Effector memory CD8-positive, alpha-beta T cell (primary cell): ENCODE data around the gene ACACB.

Source experiments
- ATAC-seq: fragments of 150-1000 bp; cut with Tn5 transposase; replicated peaks from 2 replicates; pipeline ENCODE4 v1.10.0; 2021; ENCODE audit warnings: mild to moderate bottlenecking, moderate library complexity
- DNase-seq, 3 experiments: peaks; one replicate each; pipeline ENCODE4 v3.0.0; 2021
- H3K27ac Mint-ChIP-seq, 2 donors: one replicate each; pipeline ENCODE4 v1.8.0; 2022; ENCODE audit warnings: mild to moderate bottlenecking in 2 of 2, mixed read lengths in 2 of 2, moderate library complexity in 2 of 2
- H3K27me3 Mint-ChIP-seq, 2 donors: one replicate each; pipeline ENCODE4 v1.8.0; 2022; ENCODE audit warnings: mixed read lengths in 2 of 2
- H3K36me3 Mint-ChIP-seq: one replicate; pipeline ENCODE4 v1.8.0; 2022; ENCODE audit warnings: mild to moderate bottlenecking, moderate library complexity, mixed read lengths; ENCODE audit not compliant: insufficient read depth
- H3K4me1 Mint-ChIP-seq, 2 donors: one replicate each; pipeline ENCODE4 v1.8.0; 2022; ENCODE audit warnings: low read depth in 2 of 2, mixed read lengths in 2 of 2
- H3K4me3 Mint-ChIP-seq, 2 donors: one replicate each; pipeline ENCODE4 v1.8.0; 2022; ENCODE audit warnings: mild to moderate bottlenecking in 2 of 2, mixed read lengths in 2 of 2, moderate library complexity in 2 of 2
- H3K9me3 Mint-ChIP-seq, 2 donors: one replicate each; pipeline ENCODE4 v1.8.0; 2022; ENCODE audit warnings: mixed read lengths in 2 of 2

The ACACB gene

DNA sequence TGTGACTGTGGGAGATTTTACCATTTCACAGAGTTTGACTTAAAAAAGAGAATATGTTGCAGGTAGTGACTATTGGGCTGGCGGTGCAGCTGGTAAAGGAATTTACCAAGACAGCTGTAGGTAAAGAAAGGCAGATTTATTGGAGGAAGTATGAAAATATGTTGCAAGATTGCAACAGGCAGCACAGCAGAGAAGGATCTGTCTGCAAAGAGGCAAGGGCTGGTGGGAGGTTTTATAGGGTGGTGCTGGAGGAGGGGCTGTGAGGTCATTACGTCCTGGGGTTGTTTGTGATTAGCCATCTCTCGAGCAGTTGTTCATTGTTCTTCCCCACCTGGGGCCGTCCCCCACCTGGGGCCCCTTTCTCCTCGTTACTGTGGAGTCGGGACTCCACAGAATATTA lies 62.1 kb downstream of the ACACB start:
- H3K27ac Mint-ChIP-seq: no peak overlapping the region
- H3K4me3 Mint-ChIP-seq: no peak overlapping the region
- no peaks in the 10 kb centered on the region for H3K9me3 Mint-ChIP-seq
- peaks cover 18% of the 10 kb centered on the region for H3K36me3 Mint-ChIP-seq
- no peaks in the 10 kb centered on the region for H3K4me1 Mint-ChIP-seq
- no peak for DNase-seq
- H3K27me3 Mint-ChIP-seq: no peaks in the 10 kb centered on the region
- ATAC-seq: no peak

DNA sequence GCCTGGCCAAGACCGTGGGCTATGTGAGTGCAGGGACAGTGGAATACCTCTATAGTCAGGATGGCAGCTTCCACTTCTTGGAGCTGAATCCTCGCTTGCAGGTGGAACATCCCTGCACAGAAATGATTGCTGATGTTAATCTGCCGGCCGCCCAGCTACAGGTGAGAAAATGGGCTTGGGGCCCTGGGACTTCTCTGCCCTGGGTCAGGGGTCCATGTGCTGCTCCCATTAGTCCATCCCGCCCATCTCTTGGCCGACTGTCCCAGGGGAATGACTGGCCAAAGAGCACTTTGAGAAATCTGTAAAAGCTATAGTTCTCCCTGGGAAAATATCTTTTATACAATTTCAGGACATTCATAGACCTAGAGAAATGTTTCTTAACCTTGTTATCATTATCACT lies 63.5 kb downstream of the ACACB start:
- peaks cover 21% of the 10 kb centered on the region for H3K36me3 Mint-ChIP-seq

GRCh38 chr12:109182041-109182839 lies 65.9 kb downstream of the ACACB start:
- ATAC-seq (no peak), DNase-seq (no peak)
- Mint-ChIP-seq H3K4me1 (no peaks in the 10 kb centered on the region), H3K27ac (no peak overlapping the region), H3K36me3 (peaks cover 32% of the 10 kb centered on the region), H3K9me3 (no peaks in the 10 kb centered on the region), H3K4me3 (no peak overlapping the region), H3K27me3 (no peaks in the 10 kb centered on the region)

More for the DNA sequence above, 63.5 kb downstream of the ACACB start:
- Mint-ChIP-seq H3K4me1 (no peaks in the 10 kb centered on the region), H3K27ac (no peak overlapping the region), H3K9me3 (no peaks in the 10 kb centered on the region), H3K4me3 (no peak overlapping the region), H3K27me3 (no peaks in the 10 kb centered on the region)
- DNase-seq (no peak), ATAC-seq (no peak)

DNA sequence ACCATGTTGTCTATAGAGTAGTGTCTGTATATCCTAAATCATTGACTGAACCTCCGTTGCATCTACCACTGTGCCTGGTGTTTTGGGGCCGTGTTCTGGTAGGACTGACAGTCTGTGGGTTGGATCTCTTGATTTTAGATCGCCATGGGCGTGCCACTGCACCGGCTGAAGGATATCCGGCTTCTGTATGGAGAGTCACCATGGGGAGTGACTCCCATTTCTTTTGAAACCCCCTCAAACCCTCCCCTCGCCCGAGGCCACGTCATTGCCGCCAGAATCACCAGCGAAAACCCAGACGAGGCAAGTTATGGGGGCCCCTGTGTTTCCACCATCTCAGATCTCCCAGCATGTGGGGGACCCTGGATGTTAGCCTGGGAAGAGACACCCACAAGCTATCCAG lies 69.1 kb downstream of the ACACB start:
- Mint-ChIP-seq H3K36me3 (peaks cover 25% of the 10 kb centered on the region), H3K9me3 (no peaks in the 10 kb centered on the region), H3K4me1 (no peaks in the 10 kb centered on the region), H3K4me3 (no peak overlapping the region), H3K27ac (no peak overlapping the region), H3K27me3 (no peaks in the 10 kb centered on the region)
- DNase-seq: no peak
- ATAC-seq: no peak

GRCh38 chr12:109186993-109187653 lies 70.7 kb downstream of the ACACB start:
- Mint-ChIP-seq H3K27ac (no peak overlapping the region), H3K4me3 (no peak overlapping the region), H3K27me3 (no peaks in the 10 kb centered on the region), H3K9me3 (no peaks in the 10 kb centered on the region), H3K4me1 (no peaks in the 10 kb centered on the region), H3K36me3 (peaks cover 20% of the 10 kb centered on the region)
- DNase-seq (no peak), ATAC-seq (no peak)

DNA sequence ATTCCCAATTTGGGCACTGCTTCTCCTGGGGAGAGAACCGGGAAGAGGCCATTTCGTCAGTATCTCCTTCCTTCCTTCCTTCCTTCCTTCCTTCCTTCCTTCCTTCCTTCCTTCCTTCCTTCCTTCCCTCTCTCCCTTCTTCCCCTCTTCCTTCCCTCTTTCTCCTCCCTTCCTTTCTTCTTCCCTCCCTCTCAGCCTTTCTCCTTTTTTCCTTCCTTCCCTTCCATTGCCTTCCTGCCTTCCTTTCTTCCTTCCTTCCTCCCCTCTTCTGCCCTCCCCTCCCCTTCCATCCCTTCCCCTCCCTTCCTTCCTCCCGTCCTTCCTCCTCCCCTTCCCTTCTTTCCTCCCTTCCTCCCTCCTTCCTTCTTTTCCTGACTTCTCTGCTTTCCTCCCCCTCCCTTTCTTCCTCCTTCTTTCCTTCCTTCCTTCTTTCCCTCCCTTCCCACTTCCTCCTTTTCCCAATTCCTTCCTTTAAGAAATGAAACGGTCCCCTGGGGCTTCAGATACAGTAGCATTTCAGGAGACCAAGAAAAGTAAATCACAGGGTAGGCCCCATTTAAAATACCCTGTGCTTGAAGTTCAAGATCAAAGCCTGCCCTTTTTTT lies 71.8 kb downstream of the ACACB start:
- Mint-ChIP-seq H3K4me1 (no peaks in the 10 kb centered on the region), H3K27ac (no peak overlapping the region), H3K9me3 (no peaks in the 10 kb centered on the region), H3K27me3 (no peaks in the 10 kb centered on the region), H3K36me3 (peaks cover 20% of the 10 kb centered on the region), H3K4me3 (no peak overlapping the region)
- DNase-seq (no peak), ATAC-seq (no peak)

DNA sequence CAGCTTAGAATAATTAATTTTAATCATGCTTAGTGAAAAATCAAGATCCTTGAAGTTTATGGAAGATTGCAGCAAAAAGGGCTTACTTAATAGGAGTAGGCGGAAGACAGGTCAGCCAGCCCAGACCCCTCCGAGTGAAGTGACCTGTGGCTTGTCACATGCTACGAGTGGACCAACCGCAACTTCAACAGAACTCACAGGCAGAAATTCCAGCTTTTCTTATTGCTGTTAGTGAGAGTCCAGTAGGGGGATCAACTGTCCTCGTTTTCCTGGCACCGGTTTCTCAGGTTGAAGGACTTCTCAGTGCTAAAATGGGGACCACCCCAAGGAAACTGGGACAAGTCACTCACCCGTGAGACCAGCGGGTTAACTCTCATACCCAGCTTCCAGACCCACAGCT lies 72.9 kb downstream of the ACACB start:
- Mint-ChIP-seq H3K36me3 (peaks cover 17% of the 10 kb centered on the region), H3K4me3 (no peak overlapping the region), H3K9me3 (no peaks in the 10 kb centered on the region), H3K27ac (no peak overlapping the region), H3K4me1 (no peaks in the 10 kb centered on the region), H3K27me3 (no peaks in the 10 kb centered on the region)
- ATAC-seq (no peak), DNase-seq (no peak)

GRCh38 chr12:109191621-109192250 lies 75.3 kb downstream of the ACACB start:
- no peak overlapping the region for H3K4me3 Mint-ChIP-seq
- no peaks in the 10 kb centered on the region for H3K27me3 Mint-ChIP-seq
- no peak for DNase-seq
- ATAC-seq: no peak
- H3K9me3 Mint-ChIP-seq: no peaks in the 10 kb centered on the region
- H3K27ac Mint-ChIP-seq: no peak overlapping the region
- H3K4me1 Mint-ChIP-seq: no peaks in the 10 kb centered on the region
- peaks cover 5% of the 10 kb centered on the region for H3K36me3 Mint-ChIP-seq

DNA sequence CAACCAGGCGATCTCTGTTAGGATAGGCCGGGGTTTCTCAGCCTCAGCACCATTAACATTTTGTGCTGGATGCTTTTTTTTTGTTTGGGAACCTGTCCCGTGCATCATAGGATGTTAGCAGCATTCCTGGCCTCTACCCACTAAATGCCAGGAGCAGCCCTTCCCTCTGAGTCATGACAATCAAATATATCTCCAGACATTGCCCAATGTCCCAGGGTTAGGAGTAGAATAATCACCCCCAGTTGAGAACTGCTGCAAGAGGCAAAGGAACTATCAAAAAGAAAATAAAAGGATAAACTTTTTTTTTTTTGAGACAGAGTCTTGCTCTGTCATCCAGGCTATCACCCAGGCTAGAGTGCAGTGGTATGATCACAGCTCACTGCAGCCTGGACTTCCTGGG lies 76.0 kb downstream of the ACACB start:
- Mint-ChIP-seq H3K9me3 (no peaks in the 10 kb centered on the region), H3K4me1 (no peaks in the 10 kb centered on the region), H3K27ac (no peak overlapping the region), H3K4me3 (no peak overlapping the region), H3K27me3 (no peaks in the 10 kb centered on the region), H3K36me3 (peaks cover 4% of the 10 kb centered on the region)
- no peak for ATAC-seq
- DNase-seq: no peak

DNA sequence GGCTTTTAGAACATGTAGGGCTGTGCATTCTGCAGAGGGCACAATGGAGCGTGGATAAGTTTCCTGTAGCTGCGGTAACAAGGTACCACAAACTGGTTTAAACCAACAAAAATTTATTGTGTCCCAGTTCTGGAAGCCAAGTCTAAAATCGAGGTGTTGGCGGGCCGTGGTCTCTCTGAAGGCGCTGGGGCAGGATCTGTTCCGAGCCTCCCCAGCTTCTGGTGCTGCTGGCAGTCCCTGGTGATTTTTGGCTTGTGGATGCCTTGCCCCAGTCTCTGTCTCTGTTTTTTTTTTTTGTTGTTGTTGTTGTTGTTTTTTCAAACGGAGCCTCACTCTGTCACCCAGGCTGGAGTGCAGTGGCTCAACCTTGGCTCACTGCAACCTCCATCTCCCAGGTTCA lies 77.5 kb downstream of the ACACB start:
- H3K27me3 Mint-ChIP-seq: no peaks in the 10 kb centered on the region
- ATAC-seq: no peak
- no peak for DNase-seq
- no peak overlapping the region for H3K27ac Mint-ChIP-seq
- no peaks in the 10 kb centered on the region for H3K9me3 Mint-ChIP-seq
- no peak overlapping the region for H3K4me3 Mint-ChIP-seq
- no peaks in the 10 kb centered on the region for H3K4me1 Mint-ChIP-seq
- H3K36me3 Mint-ChIP-seq: no peaks in the 10 kb centered on the region

DNA sequence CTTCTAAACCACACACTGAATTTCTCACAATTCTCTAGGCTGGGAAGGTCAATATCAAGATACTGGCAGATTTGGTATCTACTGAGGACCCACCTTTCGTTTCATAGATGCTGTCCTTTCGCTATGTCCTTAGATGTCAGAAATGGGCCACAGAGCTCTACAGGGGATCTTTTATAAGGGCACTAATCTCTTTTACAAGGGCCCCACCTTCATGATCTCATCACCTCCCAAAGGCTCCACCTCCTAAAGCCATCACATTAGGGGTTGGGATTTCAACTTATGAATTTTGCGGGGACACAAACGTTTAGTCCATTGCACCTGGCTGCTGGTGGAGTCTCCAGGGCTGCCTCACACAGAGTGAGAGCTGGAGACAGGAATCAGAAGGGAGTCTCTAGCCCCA lies 79.9 kb downstream of the ACACB start:
- Mint-ChIP-seq H3K36me3 (peaks cover 2% of the 10 kb centered on the region), H3K4me3 (no peak overlapping the region), H3K27ac (no peak overlapping the region), H3K9me3 (no peaks in the 10 kb centered on the region), H3K27me3 (no peaks in the 10 kb centered on the region), H3K4me1 (no peaks in the 10 kb centered on the region)
- no peak for ATAC-seq
- DNase-seq: no peak

GRCh38 chr12:109197327-109197726 lies 80.9 kb downstream of the ACACB start:
- peaks cover 3% of the 10 kb centered on the region for H3K36me3 Mint-ChIP-seq
- no peak for ATAC-seq
- no peaks in the 10 kb centered on the region for H3K9me3 Mint-ChIP-seq
- no peak overlapping the region for H3K27ac Mint-ChIP-seq
- no peak overlapping the region for H3K4me3 Mint-ChIP-seq
- no peak for DNase-seq
- H3K27me3 Mint-ChIP-seq: no peaks in the 10 kb centered on the region
- peaks cover 0 to 3% of the 10 kb centered on the region in 2 donors for H3K4me1 Mint-ChIP-seq

DNA sequence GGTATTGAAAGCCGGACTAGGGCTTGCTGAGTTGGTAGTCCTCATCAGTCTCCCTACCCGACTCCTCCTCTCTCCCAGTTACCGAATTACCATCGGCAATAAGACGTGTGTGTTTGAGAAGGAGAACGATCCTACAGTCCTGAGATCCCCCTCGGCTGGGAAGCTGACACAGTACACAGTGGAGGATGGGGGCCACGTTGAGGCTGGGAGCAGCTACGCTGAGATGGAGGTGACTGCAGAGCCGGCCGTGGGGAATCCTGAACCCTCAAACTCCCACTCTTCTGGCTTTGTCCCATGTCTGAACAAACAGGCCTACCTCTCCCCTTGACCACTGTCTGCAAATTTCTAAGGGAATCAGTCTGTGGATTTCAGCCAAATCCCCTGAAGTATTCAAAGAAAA lies 82.9 kb downstream of the ACACB start:
- no peak for ATAC-seq
- Mint-ChIP-seq H3K4me1 (peaks cover 0 to 3% of the 10 kb centered on the region in 2 donors), H3K27me3 (no peaks in the 10 kb centered on the region), H3K9me3 (no peaks in the 10 kb centered on the region), H3K36me3 (peaks cover 3% of the 10 kb centered on the region), H3K4me3 (no peak overlapping the region), H3K27ac (no peak overlapping the region)
- no peak for DNase-seq
